GM19240 (cell line): ENCODE measurements around the gene PTPRH.

Experiments
- DNase-seq: peaks from one replicate; pipeline ENCODE4 v3.0.0; 2011; ENCODE audit warnings: low spot score; ENCODE audit not compliant: insufficient read length

PTPRH gene

GRCh38 chr19:55208880-55209692 is at the start of gene PTPRH:
TSS of gene PTPRH (minus strand) at chr19:55209501. CDS start at chr19:55209433, 68 bp downstream.
- no peak for DNase-seq

- no peak for DNase-seq
Measured at GRCh38 chr19:55258476-55258827, 49.2 kb upstream of the PTPRH start.

GRCh38 chr19:55257461-55258420 is 48.4 kb upstream of the PTPRH start:
- no peak for DNase-seq

GRCh38 chr19:55256562-55257460 is 47.5 kb upstream of the PTPRH start:
- no peak for DNase-seq

- DNase-seq: no peak
Measured at GRCh38 chr19:55255618-55256423, 46.5 kb upstream of the PTPRH start.

GRCh38 chr19:55254625-55254977 is 45.3 kb upstream of the PTPRH start:
- DNase-seq: no peak

GRCh38 chr19:55253842-55254624 is 44.7 kb upstream of the PTPRH start:
- peak; percentile 83 for DNase-seq

- no peak for DNase-seq
Measured at GRCh38 chr19:55252760-55253663, 43.7 kb upstream of the PTPRH start.

GRCh38 chr19:55251341-55252081 is 42.2 kb upstream of the PTPRH start:
- no peak for DNase-seq

- no peak for DNase-seq
Measured at GRCh38 chr19:55250262-55251036, 41.1 kb upstream of the PTPRH start.

- DNase-seq: no peak
Measured at GRCh38 chr19:55249841-55250240, 40.5 kb upstream of the PTPRH start.

- DNase-seq: no peak
Measured at GRCh38 chr19:55248704-55249103, 39.4 kb upstream of the PTPRH start.

- no peak for DNase-seq
Measured at GRCh38 chr19:55248166-55248675, 38.9 kb upstream of the PTPRH start.

- no peak for DNase-seq
Measured at GRCh38 chr19:55247621-55248099, 38.4 kb upstream of the PTPRH start.

GRCh38 chr19:55246462-55247451 is 37.5 kb upstream of the PTPRH start:
- DNase-seq: no peak
